IPS DF 4.7 (cell line): ENCODE results near the gene NDOR1.

ENCODE experiments used
- DNase-seq: peaks from one replicate; pipeline ENCODE4 v3.0.0-alpha.2; 2013; ENCODE audit warnings: low spot score; ENCODE audit errors: extremely low read depth

The NDOR1 gene

GRCh38 chr9:137167747-137168572 lies 37.5 kb upstream of the NDOR1 start:
- no peak for DNase-seq

GRCh38 chr9:137168573-137168903 lies 37.0 kb upstream of the NDOR1 start:
- no peak for DNase-seq

- DNase-seq: no peak
Measured at GRCh38 chr9:137168904-137169856, 36.3 kb upstream of the NDOR1 start.

GRCh38 chr9:137169896-137170358 lies 35.6 kb upstream of the NDOR1 start, which contains the start of gene LRRC26:
Gene LRRC26, minus strand, starts transcription at chr9:137170051. Its CDS starts 108 bp downstream, at chr9:137169943.
- no peak for DNase-seq

GRCh38 chr9:137170486-137171148 lies 34.9 kb upstream of the NDOR1 start:
- no peak for DNase-seq

GRCh38 chr9:137171149-137171900 lies 34.2 kb upstream of the NDOR1 start:
- no peak for DNase-seq

GRCh38 chr9:137172901-137173795 lies 32.4 kb upstream of the NDOR1 start:
- no peak for DNase-seq

GRCh38 chr9:137173796-137174664 lies 31.5 kb upstream of the NDOR1 start:
- no peak for DNase-seq

- DNase-seq: no peak
Measured at GRCh38 chr9:137174722-137175293, 30.7 kb upstream of the NDOR1 start.

- DNase-seq: no peak
Measured at GRCh38 chr9:137175345-137175961, 30.0 kb upstream of the NDOR1 start.

GRCh38 chr9:137176302-137177182 lies 29.0 kb upstream of the NDOR1 start:
- DNase-seq: no peak

- DNase-seq: no peak
Measured at GRCh38 chr9:137178201-137178938, 27.1 kb upstream of the NDOR1 start.

- DNase-seq: no peak
Measured at GRCh38 chr9:137178939-137179630, 26.4 kb upstream of the NDOR1 start.

- no peak for DNase-seq
Measured at GRCh38 chr9:137179761-137180160, 25.7 kb upstream of the NDOR1 start.

- DNase-seq: no peak
Measured at GRCh38 chr9:137180491-137180890, 25.0 kb upstream of the NDOR1 start.

GRCh38 chr9:137181680-137182079 lies 23.8 kb upstream of the NDOR1 start:
- no peak for DNase-seq
